Uterus (tissue), 4 donors: ENCODE results near the gene RPRD2. TPM values are rescaled to one million over a fixed set of nuclear protein-coding genes. Genes with fewer than 3 reads are reported as not detected.
A peak's percentile ranks its signal among the peaks of the same experiment; 100 is the strongest.
"Not testable (repeated sequence)": the region's sequence is repeated elsewhere in the genome, so short reads cannot be mapped to it uniquely, and the experiment has no call there.

Source experiments
- DNase-seq, 2 donors: peaks; one replicate each; pipeline ENCODE4 v3.0.0-alpha.2; 2019 to 2020
- H3K27ac ChIP-seq, 2 donors: fragments of 200-600 bp; sonication (generic); 1 replicate in 1 of 2; 2 replicates in 1 of 2; pipeline ENCODE4 v1.5.1; 2016 to 2018
- H3K27me3 ChIP-seq, 2 donors: fragments of 200-600 bp; sonication (generic); one replicate each; pipeline ENCODE4 v1.5.1; 2018 to 2019; ENCODE audit warnings: control low read depth in 1 of 2
- H3K36me3 ChIP-seq, 2 donors: fragments of 200-600 bp; sonication (generic); one replicate each; pipeline ENCODE4 v1.5.1; 2019; ENCODE audit warnings: control low read depth in 1 of 2
- H3K4me1 ChIP-seq, 2 donors: fragments of 200-600 bp; sonication (generic); one replicate each; pipeline ENCODE4 v1.5.1; 2018 to 2019; ENCODE audit warnings: control low read depth in 1 of 2
- H3K4me3 ChIP-seq, 2 donors: fragments of 200-600 bp; sonication (generic); 1 replicate in 1 of 2; 2 replicates in 1 of 2; pipeline ENCODE4 v1.5.1; 2018 to 2019; ENCODE audit warnings: mild to moderate bottlenecking in 1 of 2
- H3K9me3 ChIP-seq, 2 donors: fragments of 200-600 bp; sonication (generic); one replicate each; pipeline ENCODE4 v1.5.1; 2019; ENCODE audit warnings: control low read depth in 1 of 2
- POLR2A ChIP-seq, 2 donors: fragments of 450-650 bp; IDR thresholded peaks; one replicate each; pipeline ENCODE4 v1.6.1; 2016; ENCODE audit warnings: antibody characterized with exemption in 2 of 2, mild to moderate bottlenecking in 1 of 2, moderate library complexity in 1 of 2
- intact Hi-C: fragments of 100-400 bp; cut with DNase I; formaldehyde crosslinking; loops from one replicate; pipeline ENCODE4 v1.15.1; 2023; ENCODE audit warnings: low total_unique reads
- total RNA-seq, 4 donors: library from RNA; depleted of rRNA in 3 of 4; stranded (reverse); fragments of >200 nt in 3 of 4; gene quantifications; one replicate each; pipeline versions ENCODE4 v1.1.0 to v1.2.4, GENCODE V29; 2014 to 2023
- TF ChIP-seq, protein P1 (sequence below), 4 experiments: fragments of 200-600 bp in 2 of 4; fragments of 450-650 bp in 2 of 4; sonication (generic) in 2 of 4; IDR thresholded peaks; one replicate each; pipeline ENCODE4 v1.5.1; 2016 to 2019; ENCODE audit warnings: antibody characterized with exemption in 4 of 4, mild to moderate bottlenecking in 2 of 4, moderate library complexity in 1 of 4
- donor health status: DM: yes; HTN: yes; CAD: no.

RPRD2 gene
- total RNA-seq = 10 to 100 TPM; 17.1 to 77.1 (median 37.9) TPM

DNA sequence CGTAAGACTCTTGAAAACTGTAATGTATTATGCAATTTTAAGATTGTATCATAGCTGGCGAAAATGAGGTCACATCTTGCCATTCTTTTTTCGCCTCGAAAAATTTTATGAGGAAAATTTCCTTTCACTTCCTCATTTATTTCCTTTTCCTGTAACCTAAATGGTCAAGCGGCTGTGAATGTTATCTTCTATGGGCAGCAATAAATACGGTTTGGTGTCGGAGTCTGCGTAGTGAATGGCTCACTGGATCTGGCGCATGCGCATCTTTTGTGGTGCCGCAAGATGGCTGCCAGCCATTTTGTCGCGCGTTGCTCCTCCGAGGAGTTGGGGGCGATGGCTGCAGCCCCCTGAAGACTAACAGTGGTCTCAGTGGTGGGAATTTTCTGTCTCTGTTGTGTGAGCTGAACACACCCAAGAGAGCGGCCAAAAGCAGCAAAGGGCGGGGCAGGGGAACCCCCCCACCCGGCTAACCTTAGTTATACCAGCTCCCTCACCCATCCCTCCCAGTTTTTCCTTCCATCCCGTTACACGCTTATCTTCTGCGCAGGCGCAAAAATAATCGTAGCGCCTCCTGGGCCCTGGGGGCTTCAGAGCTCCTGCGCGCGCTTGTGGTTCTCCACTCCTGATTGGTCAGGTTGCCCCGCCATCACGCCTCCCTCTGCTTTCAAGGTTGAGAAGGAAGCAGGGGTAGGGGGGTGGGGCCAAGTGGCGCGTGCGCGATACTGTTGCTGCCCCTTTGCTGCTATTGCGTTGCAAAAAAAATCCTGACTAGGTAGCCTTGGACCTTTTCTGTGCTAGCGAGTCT lies at the start of gene RPRD2:
TSS of gene RPRD2 (plus strand) at position 722 of the 805 bp plus-strand sequence. CDS start 568 bp downstream, outside the sequence.
- Histone ChIP-seq H3K9me3 (no peaks in the 10 kb centered on the region), H3K4me1 (no peaks in the 10 kb centered on the region), H3K4me3 (peak within 1 kb of the TSS; percentile 60 to 92), H3K27me3 (no peaks in the 10 kb centered on the region), H3K36me3 (no peaks in the 10 kb centered on the region), H3K27ac (peak within 1 kb of the TSS; percentile 96 to 99)
- TF ChIP-seq, protein P1, sequence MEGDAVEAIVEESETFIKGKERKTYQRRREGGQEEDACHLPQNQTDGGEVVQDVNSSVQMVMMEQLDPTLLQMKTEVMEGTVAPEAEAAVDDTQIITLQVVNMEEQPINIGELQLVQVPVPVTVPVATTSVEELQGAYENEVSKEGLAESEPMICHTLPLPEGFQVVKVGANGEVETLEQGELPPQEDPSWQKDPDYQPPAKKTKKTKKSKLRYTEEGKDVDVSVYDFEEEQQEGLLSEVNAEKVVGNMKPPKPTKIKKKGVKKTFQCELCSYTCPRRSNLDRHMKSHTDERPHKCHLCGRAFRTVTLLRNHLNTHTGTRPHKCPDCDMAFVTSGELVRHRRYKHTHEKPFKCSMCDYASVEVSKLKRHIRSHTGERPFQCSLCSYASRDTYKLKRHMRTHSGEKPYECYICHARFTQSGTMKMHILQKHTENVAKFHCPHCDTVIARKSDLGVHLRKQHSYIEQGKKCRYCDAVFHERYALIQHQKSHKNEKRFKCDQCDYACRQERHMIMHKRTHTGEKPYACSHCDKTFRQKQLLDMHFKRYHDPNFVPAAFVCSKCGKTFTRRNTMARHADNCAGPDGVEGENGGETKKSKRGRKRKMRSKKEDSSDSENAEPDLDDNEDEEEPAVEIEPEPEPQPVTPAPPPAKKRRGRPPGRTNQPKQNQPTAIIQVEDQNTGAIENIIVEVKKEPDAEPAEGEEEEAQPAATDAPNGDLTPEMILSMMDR (IDR thresholded peaks at IDR 0.05) = peak in 1 of 4 experiments; percentile 38
- TF ChIP-seq POLR2A (IDR thresholded peaks at IDR 0.05) = peak; percentile 72 to 88
- DNase-seq = peak; percentile 99 to 100
- intact Hi-C loops = no loop called here

DNA sequence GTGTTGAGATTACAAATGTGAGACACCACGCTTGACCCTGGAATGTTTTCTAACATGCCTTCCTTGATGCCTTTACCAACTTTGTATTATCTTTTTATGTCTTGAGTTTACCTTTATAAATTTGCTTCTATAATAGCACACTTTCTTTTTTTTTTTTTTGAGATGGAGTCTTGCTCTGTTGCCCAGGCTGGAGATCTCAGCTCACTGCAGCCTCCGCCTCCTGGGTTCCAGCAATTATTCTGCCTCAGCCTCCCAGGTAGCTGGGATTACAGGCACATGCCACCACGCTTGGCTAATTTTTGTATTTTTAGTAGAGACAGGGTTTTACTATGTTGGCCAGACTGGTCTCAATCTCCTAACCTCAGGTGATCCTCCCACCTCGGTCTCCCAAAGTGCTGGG lies 49.3 kb upstream of the RPRD2 start:
- DNase-seq, intact Hi-C loops, H3K4me1 ChIP-seq, H3K36me3 ChIP-seq, H3K9me3 ChIP-seq, H3K27me3 ChIP-seq, H3K4me3 ChIP-seq, H3K27ac ChIP-seq: not testable (repeated sequence)

DNA sequence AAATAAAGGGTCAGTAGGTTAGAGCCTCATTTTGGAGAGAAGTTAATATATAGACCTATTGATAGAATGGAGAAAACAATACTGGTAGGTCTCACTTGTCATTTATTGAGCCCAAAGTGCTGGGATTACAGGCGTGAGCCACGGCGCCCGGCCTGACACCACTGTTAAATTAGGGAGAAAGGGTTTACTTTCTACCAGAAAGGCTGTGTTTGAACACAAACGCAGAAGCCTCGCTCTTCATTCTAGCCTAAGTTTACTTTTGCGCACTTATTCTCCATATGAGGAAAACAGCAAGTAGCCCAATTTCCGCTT lies 43.3 kb upstream of the RPRD2 start:
- Histone ChIP-seq H3K9me3 (no peaks in the 10 kb centered on the region), H3K27me3 (no peaks in the 10 kb centered on the region), H3K27ac (peak overlapping the region; percentile 83 to 87), H3K4me3 (peak overlapping the region; percentile 78 to 79), H3K4me1 (no peaks in the 10 kb centered on the region), H3K36me3 (no peaks in the 10 kb centered on the region)
- intact Hi-C loops = no loop called here
- no peak for TF ChIP-seq POLR2A (IDR thresholded peaks at IDR 0.05)
- no peak for DNase-seq

DNA sequence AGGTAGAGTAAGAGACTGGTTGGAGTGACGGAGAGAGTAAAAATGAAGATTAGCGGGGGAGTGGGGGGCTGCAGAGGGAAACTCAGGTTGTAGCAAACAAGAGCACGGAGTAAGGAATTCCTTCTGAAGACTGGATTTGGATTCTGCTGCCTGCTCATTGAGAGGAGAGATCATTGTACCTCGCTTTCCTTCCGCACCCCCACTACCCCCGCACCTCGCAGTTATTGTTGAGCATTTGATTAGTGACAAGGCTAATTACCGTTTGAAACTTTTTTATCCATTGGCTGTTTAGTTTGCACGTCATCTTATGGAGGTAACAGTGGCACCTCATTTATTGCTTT lies 42.2 kb upstream of the RPRD2 start:
- peak overlapping the region; percentile 78 to 79 for H3K4me3 ChIP-seq
- TF ChIP-seq, protein P1 (IDR thresholded peaks at IDR 0.05) = no peak
- no peak for TF ChIP-seq POLR2A (IDR thresholded peaks at IDR 0.05)
- no peak for DNase-seq
- no peaks in the 10 kb centered on the region for H3K27me3 ChIP-seq
- H3K4me1 ChIP-seq = no peaks in the 10 kb centered on the region
- H3K9me3 ChIP-seq = no peaks in the 10 kb centered on the region
- no peaks in the 10 kb centered on the region for H3K36me3 ChIP-seq
- intact Hi-C loops = no loop called here
- H3K27ac ChIP-seq = peak overlapping the region; percentile 83 to 87

DNA sequence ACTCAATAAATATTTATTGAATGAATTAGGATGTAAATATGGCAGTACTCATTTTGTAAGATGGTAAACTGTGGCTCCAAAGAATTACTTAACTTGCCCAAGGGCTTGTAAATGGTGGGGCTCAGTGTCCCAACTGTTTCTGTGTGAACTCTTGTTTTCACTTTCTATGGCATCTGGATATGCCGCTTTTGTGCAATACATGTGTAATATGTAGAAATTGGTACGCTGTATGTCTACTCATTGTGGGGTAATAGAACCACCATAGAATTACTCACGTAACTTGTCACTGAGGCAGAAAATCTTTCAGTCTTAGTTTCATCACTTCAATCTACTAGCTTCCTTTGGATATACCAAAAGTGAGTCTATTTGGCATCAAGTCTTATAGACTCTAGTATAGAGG lies 41.6 kb upstream of the RPRD2 start:
- no peaks in the 10 kb centered on the region for H3K4me1 ChIP-seq
- no peak for TF ChIP-seq POLR2A (IDR thresholded peaks at IDR 0.05)
- TF ChIP-seq, protein P1 (IDR thresholded peaks at IDR 0.05) = no peak
- peak overlapping the region; percentile 83 to 87 for H3K27ac ChIP-seq
- no peaks in the 10 kb centered on the region for H3K9me3 ChIP-seq
- no peaks in the 10 kb centered on the region for H3K27me3 ChIP-seq
- no peak for DNase-seq
- H3K36me3 ChIP-seq = no peaks in the 10 kb centered on the region
- peak overlapping the region; percentile 78 to 79 for H3K4me3 ChIP-seq
- intact Hi-C loops = no loop called here

DNA sequence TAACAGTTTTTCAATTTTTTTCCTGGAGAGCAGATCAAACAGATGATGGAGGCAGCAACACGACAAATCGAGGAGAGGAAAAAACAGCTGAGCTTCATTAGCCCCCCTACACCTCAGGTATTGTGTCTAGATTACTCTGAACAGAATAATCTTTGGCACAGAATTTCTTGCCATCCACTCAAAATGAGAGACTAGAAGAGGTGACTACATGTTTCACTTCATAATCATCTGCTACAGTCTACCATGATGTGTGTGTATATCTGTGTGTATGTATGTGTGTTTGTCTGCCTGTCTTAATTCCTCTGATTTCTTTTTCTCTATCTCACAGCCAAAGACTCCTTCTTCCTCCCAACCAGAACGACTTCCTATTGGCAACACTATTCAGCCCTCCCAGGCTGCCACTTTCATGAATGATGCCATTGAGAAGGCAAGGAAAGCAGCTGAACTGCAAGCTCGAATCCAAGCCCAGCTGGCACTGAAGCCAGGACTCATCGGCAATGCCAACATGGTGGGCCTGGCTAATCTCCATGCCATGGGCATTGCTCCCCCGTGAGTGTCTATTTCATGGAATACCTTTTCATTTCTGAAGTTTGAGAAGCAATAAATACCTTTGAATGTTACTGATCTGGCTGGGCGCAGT lies 31.2 kb upstream of the RPRD2 start:
- TF ChIP-seq, protein P1 (IDR thresholded peaks at IDR 0.05) = no peak
- TF ChIP-seq POLR2A (IDR thresholded peaks at IDR 0.05) = no peak
- H3K27me3 ChIP-seq = no peaks in the 10 kb centered on the region
- no peaks in the 10 kb centered on the region for H3K36me3 ChIP-seq
- no peaks in the 10 kb centered on the region for H3K9me3 ChIP-seq
- no peak overlapping the region for H3K27ac ChIP-seq
- H3K4me1 ChIP-seq = no peaks in the 10 kb centered on the region
- intact Hi-C loops = no loop called here
- no peak overlapping the region for H3K4me3 ChIP-seq
- DNase-seq = no peak
